Brain microvascular endothelial cell (primary cell): Measurements from ENCODE around the gene PFKFB3.

Experiments used
- DNase-seq: peaks from one replicate; pipeline ENCODE4 v3.0.0-alpha.2; 2020
- H3K27ac ChIP-seq: fragments of 250-450 bp; sonication (Bioruptor Pico); 2 replicates; pipeline ENCODE4 v1.5.1; 2020; ENCODE audit warnings: mild to moderate bottlenecking, moderate library complexity
- H3K27me3 ChIP-seq: fragments of 250-450 bp; sonication (Bioruptor Pico); replicated peaks from 2 replicates; pipeline ENCODE4 v1.5.1; 2020; ENCODE audit warnings: mild to moderate bottlenecking
- H3K36me3 ChIP-seq: fragments of 250-450 bp; sonication (Bioruptor Pico); replicated peaks from 2 replicates; pipeline ENCODE4 v1.5.1; 2020; ENCODE audit warnings: mild to moderate bottlenecking
- H3K4me3 ChIP-seq: 2 replicates; pipeline ENCODE4 v1.5.1; 2011; ENCODE audit warnings: low read depth, mild to moderate bottlenecking, control low read depth, low read length, moderate library complexity
- in situ Hi-C: cut with HindIII; loops from 2 replicates; pipeline ENCODE4 v1.10.0; 2017; ENCODE audit warnings: low sequenced_read_pairs, low pct_ligation_motif_present
- TF ChIP-seq, protein P1 (sequence below): IDR thresholded peaks from 2 replicates; pipeline ENCODE4 v1.5.1; 2011; ENCODE audit warnings: low read depth, mild to moderate bottlenecking, moderate library complexity, low read length, control low read depth, inconsistent platforms; ENCODE audit errors: missing control alignments

PFKFB3 gene

DNA sequence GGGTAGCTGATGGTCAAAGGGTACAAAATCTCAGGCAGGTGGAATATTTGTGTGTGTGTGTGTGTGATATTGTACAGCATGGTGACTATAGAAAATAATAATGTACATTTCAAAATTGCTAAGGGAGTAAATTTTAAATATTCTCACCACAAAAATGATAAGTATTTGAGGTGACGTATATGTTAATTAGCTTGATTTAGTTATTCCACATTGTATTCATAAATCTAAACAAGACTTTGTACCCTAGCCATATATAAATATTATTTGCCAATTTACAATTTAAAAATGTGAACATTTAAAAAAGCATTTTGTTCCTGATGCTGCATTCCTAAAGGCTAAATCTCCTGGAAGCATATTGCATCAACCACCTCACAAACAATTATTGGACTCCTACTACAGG is 47.0 kb downstream of the PFKFB3 start:
- Histone ChIP-seq H3K27ac (no peak overlapping the region), H3K4me3 (no peak overlapping the region), H3K27me3 (no peaks in the 10 kb centered on the region), H3K36me3 (no peaks in the 10 kb centered on the region)
- TF ChIP-seq, protein P1, sequence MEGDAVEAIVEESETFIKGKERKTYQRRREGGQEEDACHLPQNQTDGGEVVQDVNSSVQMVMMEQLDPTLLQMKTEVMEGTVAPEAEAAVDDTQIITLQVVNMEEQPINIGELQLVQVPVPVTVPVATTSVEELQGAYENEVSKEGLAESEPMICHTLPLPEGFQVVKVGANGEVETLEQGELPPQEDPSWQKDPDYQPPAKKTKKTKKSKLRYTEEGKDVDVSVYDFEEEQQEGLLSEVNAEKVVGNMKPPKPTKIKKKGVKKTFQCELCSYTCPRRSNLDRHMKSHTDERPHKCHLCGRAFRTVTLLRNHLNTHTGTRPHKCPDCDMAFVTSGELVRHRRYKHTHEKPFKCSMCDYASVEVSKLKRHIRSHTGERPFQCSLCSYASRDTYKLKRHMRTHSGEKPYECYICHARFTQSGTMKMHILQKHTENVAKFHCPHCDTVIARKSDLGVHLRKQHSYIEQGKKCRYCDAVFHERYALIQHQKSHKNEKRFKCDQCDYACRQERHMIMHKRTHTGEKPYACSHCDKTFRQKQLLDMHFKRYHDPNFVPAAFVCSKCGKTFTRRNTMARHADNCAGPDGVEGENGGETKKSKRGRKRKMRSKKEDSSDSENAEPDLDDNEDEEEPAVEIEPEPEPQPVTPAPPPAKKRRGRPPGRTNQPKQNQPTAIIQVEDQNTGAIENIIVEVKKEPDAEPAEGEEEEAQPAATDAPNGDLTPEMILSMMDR = no peak
- in situ Hi-C loops = no loop called here
- no peak for DNase-seq

DNA sequence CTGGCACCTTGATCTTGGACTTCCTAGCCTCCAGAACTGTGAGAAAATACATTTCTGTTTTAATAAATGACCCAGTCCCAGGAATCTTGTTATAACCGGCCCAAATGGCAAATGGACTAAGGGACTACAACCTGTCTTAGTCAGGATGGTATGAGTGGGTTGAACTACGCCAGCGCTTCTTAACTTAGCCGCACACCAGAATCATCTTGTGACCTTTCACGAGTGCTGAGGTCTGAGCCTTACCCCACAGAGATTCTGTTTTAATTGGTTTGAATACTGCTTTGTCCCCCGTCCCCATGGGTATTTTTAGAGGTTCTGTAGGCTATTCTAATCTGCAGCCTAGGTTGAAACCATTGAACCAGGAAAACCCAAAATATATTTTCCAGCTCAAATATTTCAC is 48.0 kb downstream of the PFKFB3 start:
- in situ Hi-C loops = no loop called here
- Histone ChIP-seq H3K4me3 (no peak overlapping the region), H3K36me3 (no peaks in the 10 kb centered on the region), H3K27me3 (no peaks in the 10 kb centered on the region), H3K27ac (no peak overlapping the region)
- DNase-seq = no peak
- TF ChIP-seq, protein P1 = no peak

DNA sequence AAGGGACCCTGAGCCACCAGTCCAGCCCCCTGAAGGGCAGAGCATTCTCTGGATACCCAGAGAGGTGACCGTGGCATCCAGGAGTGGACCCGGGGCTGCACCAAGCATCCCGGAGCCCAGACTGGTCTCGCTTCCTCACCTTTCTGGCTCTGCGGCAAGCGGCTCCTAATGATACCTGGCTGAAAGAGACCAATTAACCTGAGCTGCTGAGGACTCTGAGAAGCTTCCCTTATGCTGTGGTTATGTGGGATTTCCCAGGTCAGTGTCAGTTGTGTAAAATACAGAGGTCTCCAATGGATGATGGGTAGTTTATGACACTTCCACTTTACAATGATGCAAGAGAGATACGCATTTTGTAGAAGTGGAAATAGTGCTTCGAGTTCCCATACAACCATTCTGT is 51.5 kb downstream of the PFKFB3 start:
- Histone ChIP-seq H3K4me3 (no peak overlapping the region), H3K27ac (no peak overlapping the region), H3K36me3 (no peaks in the 10 kb centered on the region), H3K27me3 (no peaks in the 10 kb centered on the region)
- no peak for DNase-seq
- in situ Hi-C loops = no loop called here
- TF ChIP-seq, protein P1 = no peak

DNA sequence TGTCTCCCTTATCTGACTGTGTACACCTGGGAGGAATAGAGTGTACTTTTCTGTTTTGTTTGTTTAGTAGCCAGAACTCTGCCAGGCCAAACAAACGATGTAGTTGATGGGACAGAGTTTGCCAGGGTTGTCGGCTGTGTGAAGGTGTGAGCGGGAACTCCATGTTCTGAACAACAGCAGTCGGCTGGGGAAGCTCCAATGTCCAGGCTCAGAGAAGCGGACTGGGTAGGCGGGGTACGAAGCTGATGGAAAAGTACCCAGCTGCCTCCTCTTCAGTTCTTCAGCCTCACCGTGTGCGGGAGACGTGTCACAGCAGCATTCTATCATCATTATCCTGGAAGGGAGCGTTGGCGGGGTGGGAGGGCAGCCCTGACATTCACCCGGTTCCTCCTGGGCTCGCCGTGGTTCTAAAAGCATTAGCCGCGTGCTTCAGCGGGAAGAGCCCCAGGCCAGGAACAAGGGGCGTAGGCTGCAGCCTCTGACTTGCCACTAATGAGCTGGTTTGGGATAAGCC is 52.9 kb downstream of the PFKFB3 start:
- TF ChIP-seq, protein P1 = no peak
- Histone ChIP-seq H3K4me3 (no peak overlapping the region), H3K27me3 (no peaks in the 10 kb centered on the region), H3K27ac (no peak overlapping the region), H3K36me3 (no peaks in the 10 kb centered on the region)
- in situ Hi-C loops = no loop called here
- DNase-seq = no peak

DNA sequence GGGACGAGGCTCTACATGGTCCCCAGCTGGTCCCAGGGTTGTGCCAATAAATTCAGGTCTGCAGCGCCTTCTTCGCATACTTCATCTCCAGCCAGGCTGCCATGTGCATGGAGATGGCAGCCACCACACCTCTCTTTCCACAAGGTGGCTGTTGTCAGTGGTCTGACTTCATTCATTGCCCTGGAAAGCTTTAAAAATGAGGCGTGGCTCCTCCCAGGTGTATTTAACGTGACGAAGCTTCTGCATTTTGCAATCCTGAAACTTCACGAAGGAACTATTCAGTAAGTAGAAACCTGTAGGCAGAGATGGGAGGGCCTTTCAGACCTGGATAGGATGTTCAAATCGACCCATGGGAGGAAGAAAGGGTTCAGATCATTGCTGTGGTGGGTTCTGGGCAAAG is 53.7 kb downstream of the PFKFB3 start:
- no peak overlapping the region for H3K27ac ChIP-seq
- TF ChIP-seq, protein P1 = no peak
- no peaks in the 10 kb centered on the region for H3K27me3 ChIP-seq
- in situ Hi-C loops = no loop called here
- DNase-seq = no peak
- no peak overlapping the region for H3K4me3 ChIP-seq
- H3K36me3 ChIP-seq = no peaks in the 10 kb centered on the region

DNA sequence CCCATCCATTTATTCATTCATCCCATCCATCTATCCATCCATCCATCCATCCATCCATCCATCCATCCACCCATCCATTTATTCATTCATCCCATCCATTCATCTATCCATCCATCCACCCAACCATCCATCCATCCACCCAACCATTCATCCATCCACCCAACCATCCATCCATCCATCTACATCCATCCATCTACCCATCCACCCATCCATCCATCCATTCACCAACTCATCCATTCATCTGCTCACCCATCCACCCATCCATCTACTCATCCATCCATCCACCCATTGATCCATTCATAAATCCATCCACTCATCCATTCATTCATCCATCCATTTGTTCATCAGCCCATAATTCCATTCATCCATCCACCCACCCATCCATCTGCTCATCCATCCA is 56.4 kb downstream of the PFKFB3 start:
- Histone ChIP-seq H3K4me3 (no peak overlapping the region), H3K27ac (no peak overlapping the region), H3K36me3 (no peaks in the 10 kb centered on the region), H3K27me3 (no peaks in the 10 kb centered on the region)
- in situ Hi-C loops = no loop called here
- TF ChIP-seq, protein P1 = no peak
- no peak for DNase-seq
